Brain microvascular endothelial cell (primary cell): ENCODE measurements around the gene SMYD4.

Source experiments
- DNase-seq: peaks from one replicate; pipeline ENCODE4 v3.0.0-alpha.2; 2020
- H3K27ac ChIP-seq: fragments of 250-450 bp; sonication (Bioruptor Pico); 2 replicates; pipeline ENCODE4 v1.5.1; 2020; ENCODE audit warnings: mild to moderate bottlenecking, moderate library complexity
- H3K27me3 ChIP-seq: fragments of 250-450 bp; sonication (Bioruptor Pico); replicated peaks from 2 replicates; pipeline ENCODE4 v1.5.1; 2020; ENCODE audit warnings: mild to moderate bottlenecking
- H3K36me3 ChIP-seq: fragments of 250-450 bp; sonication (Bioruptor Pico); replicated peaks from 2 replicates; pipeline ENCODE4 v1.5.1; 2020; ENCODE audit warnings: mild to moderate bottlenecking
- H3K4me3 ChIP-seq: 2 replicates; pipeline ENCODE4 v1.5.1; 2011; ENCODE audit warnings: low read depth, mild to moderate bottlenecking, control low read depth, low read length, moderate library complexity
- in situ Hi-C: cut with HindIII; loops from 2 replicates; pipeline ENCODE4 v1.10.0; 2017; ENCODE audit warnings: low sequenced_read_pairs, low pct_ligation_motif_present
- TF ChIP-seq, protein P1 (sequence below): IDR thresholded peaks from 2 replicates; pipeline ENCODE4 v1.5.1; 2011; ENCODE audit warnings: low read depth, mild to moderate bottlenecking, moderate library complexity, low read length, control low read depth, inconsistent platforms; ENCODE audit errors: missing control alignments

SMYD4 gene

GRCh38 chr17:1732833-1733321, 96.8 kb downstream of the SMYD4 start:
- TF ChIP-seq, protein P1, sequence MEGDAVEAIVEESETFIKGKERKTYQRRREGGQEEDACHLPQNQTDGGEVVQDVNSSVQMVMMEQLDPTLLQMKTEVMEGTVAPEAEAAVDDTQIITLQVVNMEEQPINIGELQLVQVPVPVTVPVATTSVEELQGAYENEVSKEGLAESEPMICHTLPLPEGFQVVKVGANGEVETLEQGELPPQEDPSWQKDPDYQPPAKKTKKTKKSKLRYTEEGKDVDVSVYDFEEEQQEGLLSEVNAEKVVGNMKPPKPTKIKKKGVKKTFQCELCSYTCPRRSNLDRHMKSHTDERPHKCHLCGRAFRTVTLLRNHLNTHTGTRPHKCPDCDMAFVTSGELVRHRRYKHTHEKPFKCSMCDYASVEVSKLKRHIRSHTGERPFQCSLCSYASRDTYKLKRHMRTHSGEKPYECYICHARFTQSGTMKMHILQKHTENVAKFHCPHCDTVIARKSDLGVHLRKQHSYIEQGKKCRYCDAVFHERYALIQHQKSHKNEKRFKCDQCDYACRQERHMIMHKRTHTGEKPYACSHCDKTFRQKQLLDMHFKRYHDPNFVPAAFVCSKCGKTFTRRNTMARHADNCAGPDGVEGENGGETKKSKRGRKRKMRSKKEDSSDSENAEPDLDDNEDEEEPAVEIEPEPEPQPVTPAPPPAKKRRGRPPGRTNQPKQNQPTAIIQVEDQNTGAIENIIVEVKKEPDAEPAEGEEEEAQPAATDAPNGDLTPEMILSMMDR, result no peak
- no peak overlapping the region for H3K27ac ChIP-seq
- DNase-seq, result no peak
- no peaks in the 10 kb centered on the region for H3K27me3 ChIP-seq
- peaks cover 13% of the 10 kb centered on the region for H3K36me3 ChIP-seq
- H3K4me3 ChIP-seq, result no peak overlapping the region
- in situ Hi-C loops, result no loop called here

DNA sequence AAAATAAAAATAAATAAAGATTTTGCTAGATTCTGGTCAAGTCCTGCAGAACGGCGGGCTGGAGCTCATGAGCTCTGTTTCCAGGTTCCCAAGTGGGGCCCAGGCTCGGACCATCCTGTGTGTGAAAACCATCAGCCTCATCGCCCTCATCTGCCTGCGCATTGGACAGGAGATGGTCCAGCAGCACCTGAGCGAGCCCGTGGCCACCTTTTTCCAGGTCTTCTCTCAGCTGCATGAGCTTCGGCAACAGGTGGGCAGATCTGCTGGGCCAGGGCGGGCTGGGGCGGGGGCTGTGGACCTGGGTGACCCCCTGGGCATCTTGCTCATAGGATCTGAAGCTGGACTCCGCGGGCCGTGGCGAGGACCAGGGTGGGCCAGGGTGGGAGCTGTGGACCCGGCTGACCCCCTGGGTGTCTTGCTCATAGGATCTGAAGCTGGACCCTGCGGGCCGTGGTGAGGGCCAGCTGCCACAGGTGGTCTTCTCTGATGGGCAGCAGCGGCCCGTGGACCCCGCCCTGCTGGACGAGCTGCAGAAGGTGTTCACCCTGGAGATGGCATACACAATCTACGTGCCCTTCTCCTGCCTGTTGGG, 97.4 kb downstream of the SMYD4 start:
- H3K4me3 ChIP-seq, result no peak overlapping the region
- in situ Hi-C loops, result no loop called here
- TF ChIP-seq, protein P1, result no peak
- no peaks in the 10 kb centered on the region for H3K27me3 ChIP-seq
- peaks cover 12% of the 10 kb centered on the region for H3K36me3 ChIP-seq
- no peak for DNase-seq
- no peak overlapping the region for H3K27ac ChIP-seq

- TF ChIP-seq, protein P1, result no peak
- peaks cover 11% of the 10 kb centered on the region for H3K36me3 ChIP-seq
- no peaks in the 10 kb centered on the region for H3K27me3 ChIP-seq
- DNase-seq, result no peak
- H3K27ac ChIP-seq, result peak overlapping the region; percentile 65
- in situ Hi-C loops, result no loop called here
- no peak overlapping the region for H3K4me3 ChIP-seq
These were observed 98.6 kb downstream of the SMYD4 start for GRCh38 chr17:1731194-1731506.

GRCh38 chr17:1730326-1731193, 99.1 kb downstream of the SMYD4 start:
- H3K36me3 ChIP-seq, result peaks cover 11% of the 10 kb centered on the region
- no peak overlapping the region for H3K4me3 ChIP-seq
- H3K27ac ChIP-seq, result peak overlapping the region; percentile 65
- DNase-seq, result peak; percentile 77
- TF ChIP-seq, protein P1, result no peak
- in situ Hi-C loops, result no loop called here
- no peaks in the 10 kb centered on the region for H3K27me3 ChIP-seq

DNA sequence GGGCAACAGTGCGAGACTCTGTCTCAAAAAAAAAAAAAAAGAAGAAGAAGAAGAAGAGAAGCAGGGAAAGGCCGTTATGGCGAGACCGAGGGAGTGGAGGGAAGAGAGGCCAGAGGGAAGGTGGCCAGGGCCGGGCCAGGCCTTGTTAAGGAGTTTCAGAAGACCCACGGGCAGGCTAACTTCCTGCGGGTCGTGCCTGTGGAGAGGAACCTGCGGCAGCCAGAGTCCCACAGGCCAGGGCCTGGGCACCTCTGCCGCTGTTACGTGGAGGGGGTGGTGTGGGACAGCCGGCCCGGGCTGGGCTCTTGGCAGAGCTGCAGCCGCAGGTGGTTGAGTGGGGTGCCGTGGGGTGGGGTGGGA, 99.8 kb downstream of the SMYD4 start:
- no peak for DNase-seq
- in situ Hi-C loops, result no loop called here
- Histone ChIP-seq H3K27me3 (no peaks in the 10 kb centered on the region), H3K4me3 (no peak overlapping the region), H3K36me3 (peaks cover 11% of the 10 kb centered on the region), H3K27ac (no peak overlapping the region)
- TF ChIP-seq, protein P1, result no peak
